ENCODE results near the gene SPSB1.

SPSB1 gene

GRCh38 chr1:9356829-9357466 is 64.3 kb downstream of the SPSB1 start:
- DNase-seq (ENCODE audit: low read depth, low spot score), result no peak
- no peak overlapping the region for H3K27ac ChIP-seq

GRCh38 chr1:9357958-9358357 is 65.3 kb downstream of the SPSB1 start:
- no peak for DNase-seq (ENCODE audit: low read depth, low spot score)
- no peak overlapping the region for H3K27ac ChIP-seq

- no peak overlapping the region for H3K27ac ChIP-seq
- DNase-seq (ENCODE audit: low read depth, low spot score), result no peak
Observed at GRCh38 chr1:9360371-9361064, 67.8 kb downstream of the SPSB1 start.

- no peak overlapping the region for H3K27ac ChIP-seq
- no peak for DNase-seq (ENCODE audit: low read depth, low spot score)
Observed at GRCh38 chr1:9361630-9362260, 69.1 kb downstream of the SPSB1 start.

- no peak overlapping the region for H3K27ac ChIP-seq
- no peak for DNase-seq (ENCODE audit: low read depth, low spot score)
Observed at GRCh38 chr1:9362488-9362887, 69.8 kb downstream of the SPSB1 start.

GRCh38 chr1:9363061-9363471 is 70.4 kb downstream of the SPSB1 start:
- no peak for DNase-seq (ENCODE audit: low read depth, low spot score)
- no peak overlapping the region for H3K27ac ChIP-seq

GRCh38 chr1:9366298-9366697 is 73.6 kb downstream of the SPSB1 start:
- DNase-seq (ENCODE audit: low read depth, low spot score), result no peak
- no peak overlapping the region for H3K27ac ChIP-seq

GRCh38 chr1:9366943-9367780 is 74.5 kb downstream of the SPSB1 start:
- no peak for DNase-seq (ENCODE audit: low read depth, low spot score)
- H3K27ac ChIP-seq, result no peak overlapping the region

GRCh38 chr1:9367806-9368205 is 75.1 kb downstream of the SPSB1 start:
- H3K27ac ChIP-seq, result no peak overlapping the region
- no peak for DNase-seq (ENCODE audit: low read depth, low spot score)

- H3K27ac ChIP-seq, result no peak overlapping the region
Observed at GRCh38 chr1:9368356-9368755, 75.7 kb downstream of the SPSB1 start.

GRCh38 chr1:9369964-9370788 is 77.5 kb downstream of the SPSB1 start:
- H3K27ac ChIP-seq, result no peak overlapping the region

More at GRCh38 chr1:9368356-9368755, 75.7 kb downstream of the SPSB1 start:
- no peak for DNase-seq (ENCODE audit: low read depth, low spot score)

GRCh38 chr1:9371391-9371935 is 78.8 kb downstream of the SPSB1 start:
- no peak for DNase-seq (ENCODE audit: low read depth, low spot score)

More at GRCh38 chr1:9369964-9370788, 77.5 kb downstream of the SPSB1 start:
- no peak for DNase-seq (ENCODE audit: low read depth, low spot score)

GRCh38 chr1:9371951-9372350 is 79.3 kb downstream of the SPSB1 start:
- no peak overlapping the region for H3K27ac ChIP-seq
- no peak for DNase-seq (ENCODE audit: low read depth, low spot score)

More at GRCh38 chr1:9371391-9371935, 78.8 kb downstream of the SPSB1 start:
- no peak overlapping the region for H3K27ac ChIP-seq

- H3K27ac ChIP-seq, result no peak overlapping the region
- no peak for DNase-seq (ENCODE audit: low read depth, low spot score)
Observed at GRCh38 chr1:9373619-9374018, 80.9 kb downstream of the SPSB1 start.

GRCh38 chr1:9374748-9375341 is 82.2 kb downstream of the SPSB1 start:
- no peak for DNase-seq (ENCODE audit: low read depth, low spot score)
- no peak overlapping the region for H3K27ac ChIP-seq

- no peak for DNase-seq (ENCODE audit: low read depth, low spot score)
- H3K27ac ChIP-seq, result no peak overlapping the region
Observed at GRCh38 chr1:9375912-9376311, 83.2 kb downstream of the SPSB1 start.

GRCh38 chr1:9376430-9376829 is 83.7 kb downstream of the SPSB1 start:
- DNase-seq (ENCODE audit: low read depth, low spot score), result no peak
- no peak overlapping the region for H3K27ac ChIP-seq

GRCh38 chr1:9376886-9377333 is 84.2 kb downstream of the SPSB1 start:
- no peak for DNase-seq (ENCODE audit: low read depth, low spot score)
- no peak overlapping the region for H3K27ac ChIP-seq

GRCh38 chr1:9378801-9379200 is 86.1 kb downstream of the SPSB1 start:
- no peak overlapping the region for H3K27ac ChIP-seq
- DNase-seq (ENCODE audit: low read depth, low spot score), result no peak

Measured in epithelial cell of prostate (primary cell).